RKO (cell line): ENCODE measurements around the gene ATXN2.
"Not testable (repeated sequence)": the region's sequence is repeated elsewhere in the genome, so short reads cannot be mapped to it uniquely, and the experiment has no call there.

ENCODE experiments used
- DNase-seq: peaks from one replicate; pipeline ENCODE4 v3.0.0-alpha.2; 2016; ENCODE audit warnings: low spot score

ATXN2 gene

DNA sequence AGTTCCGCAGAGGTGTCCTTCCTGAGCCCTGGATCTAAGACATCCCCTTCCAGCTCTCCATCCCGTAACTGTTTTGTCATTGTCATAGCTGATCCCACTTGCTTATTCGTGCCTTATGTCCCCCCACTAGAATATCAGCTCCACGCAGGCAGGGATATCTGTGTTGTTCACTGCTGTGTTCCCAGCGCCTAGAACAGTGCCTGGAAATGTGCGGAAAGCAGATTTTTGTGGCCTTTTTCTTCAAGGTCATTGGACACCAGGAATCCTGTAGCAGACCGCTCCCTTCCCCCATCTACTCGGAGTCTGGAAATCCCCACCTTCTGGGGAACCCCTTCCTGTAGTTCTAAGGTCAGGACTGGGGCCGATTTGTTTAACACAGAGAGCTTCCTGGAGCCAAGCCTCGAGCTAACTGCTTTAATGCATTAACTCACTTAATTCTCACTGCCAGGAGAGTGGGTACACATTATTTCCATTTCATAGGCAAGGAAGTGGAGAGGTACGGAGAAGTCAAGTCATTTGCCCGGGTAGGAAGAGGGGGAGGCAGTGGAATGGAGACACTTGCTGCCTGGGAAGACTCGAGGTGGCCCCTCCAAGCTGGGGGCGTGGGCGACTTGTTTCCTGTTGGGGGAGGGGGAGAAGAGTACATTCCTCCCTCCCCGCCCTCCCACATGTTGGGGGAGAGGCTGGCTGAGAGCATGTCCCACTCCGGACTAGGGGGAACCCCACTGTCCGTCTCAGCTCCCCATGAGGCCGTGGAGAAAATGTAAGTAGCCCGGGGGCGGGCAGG is 194.6 kb downstream of the ATXN2 start:
- peak; percentile 89 for DNase-seq

DNA sequence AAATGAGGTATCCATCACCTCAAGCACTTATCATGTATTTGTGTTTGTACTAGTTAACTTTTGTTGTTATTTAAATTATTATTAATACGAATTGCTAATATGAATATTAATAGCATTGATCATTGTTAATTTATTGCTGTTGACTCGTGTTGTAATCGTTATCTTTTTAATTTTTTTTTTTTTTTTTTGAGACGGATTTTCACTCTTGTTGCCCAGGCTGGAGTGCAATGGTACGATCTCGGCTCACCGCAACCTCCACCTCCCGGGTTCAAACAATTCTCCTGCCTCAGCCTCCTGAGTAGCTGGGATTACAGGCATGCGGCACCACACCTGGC is 196.7 kb downstream of the ATXN2 start:
- DNase-seq: not testable (repeated sequence)
